IPS-18c (cell line): ENCODE measurements around the gene TMIE.
A peak's percentile ranks its signal among the peaks of the same experiment; 100 is the strongest.

Experiments used
- H3K4me3 ChIP-seq: 2 replicates; pipeline ENCODE4 v1.7.0; 2013; ENCODE audit warnings: low read depth, mild to moderate bottlenecking, low read length, moderate library complexity; ENCODE audit not compliant: insufficient read depth
- H3K9me3 ChIP-seq: one replicate; pipeline ENCODE4 v1.6.1; 2013; ENCODE audit warnings: mild to moderate bottlenecking, low read length, moderate library complexity; ENCODE audit not compliant: control insufficient read depth, insufficient read depth

Gene TMIE

GRCh38 chr3:46677411-46677726, 23.8 kb upstream of the TMIE start:
- H3K9me3 ChIP-seq = no peaks in the 10 kb centered on the region
- H3K4me3 ChIP-seq = no peak overlapping the region

- Histone ChIP-seq H3K4me3 (no peak overlapping the region), H3K9me3 (no peaks in the 10 kb centered on the region)
Measured at GRCh38 chr3:46678280-46678679, 22.9 kb upstream of the TMIE start.

DNA sequence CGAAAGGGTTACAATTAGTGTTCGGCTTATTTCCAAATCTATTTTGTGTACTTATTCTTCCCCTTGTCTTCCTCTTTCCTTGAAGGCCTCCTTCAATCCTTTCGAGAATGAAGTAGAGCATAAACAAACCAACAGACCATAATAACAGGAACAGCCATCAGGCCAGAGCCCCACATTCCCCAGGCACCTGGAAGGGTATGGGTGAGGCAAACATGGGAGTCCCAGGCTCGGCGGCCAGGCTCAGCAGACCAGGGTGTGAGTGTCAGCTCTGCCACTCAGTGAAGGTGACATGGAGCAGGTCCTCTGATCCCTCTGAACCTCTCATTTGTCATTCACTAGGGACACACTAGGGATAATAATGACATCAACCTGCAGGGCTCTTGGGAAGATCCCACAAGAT, 21.5 kb upstream of the TMIE start:
- Histone ChIP-seq H3K9me3 (no peaks in the 10 kb centered on the region), H3K4me3 (no peak overlapping the region)

DNA sequence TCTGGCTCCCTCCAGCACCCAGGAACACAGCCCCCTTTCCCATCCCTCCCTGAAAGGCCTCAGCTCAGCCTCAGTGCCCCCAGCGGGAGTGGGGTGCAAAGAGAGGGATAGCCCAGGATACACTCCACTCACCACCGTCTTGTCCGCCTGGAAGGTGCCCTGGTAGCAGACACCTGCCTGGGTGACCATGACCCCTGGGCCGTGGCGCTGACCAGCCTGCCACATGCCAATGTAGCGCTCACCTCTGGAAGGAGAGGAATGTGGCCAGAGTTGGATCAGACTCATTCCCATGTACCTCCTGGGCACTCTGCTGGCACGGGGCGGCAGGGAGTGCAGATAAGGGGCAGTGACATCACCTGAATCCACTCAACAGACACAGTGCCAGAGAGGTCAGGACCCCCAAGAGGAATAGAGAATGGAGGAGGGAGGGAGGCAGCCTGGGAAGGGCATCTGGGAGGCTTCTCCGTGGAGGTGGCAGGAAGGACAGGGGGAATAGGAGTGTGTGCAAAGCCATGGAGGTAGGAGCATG, 20.8 kb upstream of the TMIE start:
- H3K4me3 ChIP-seq = no peak overlapping the region
- no peaks in the 10 kb centered on the region for H3K9me3 ChIP-seq

- H3K9me3 ChIP-seq = no peaks in the 10 kb centered on the region
- no peak overlapping the region for H3K4me3 ChIP-seq
Measured at GRCh38 chr3:46681387-46681786, 19.8 kb upstream of the TMIE start.

DNA sequence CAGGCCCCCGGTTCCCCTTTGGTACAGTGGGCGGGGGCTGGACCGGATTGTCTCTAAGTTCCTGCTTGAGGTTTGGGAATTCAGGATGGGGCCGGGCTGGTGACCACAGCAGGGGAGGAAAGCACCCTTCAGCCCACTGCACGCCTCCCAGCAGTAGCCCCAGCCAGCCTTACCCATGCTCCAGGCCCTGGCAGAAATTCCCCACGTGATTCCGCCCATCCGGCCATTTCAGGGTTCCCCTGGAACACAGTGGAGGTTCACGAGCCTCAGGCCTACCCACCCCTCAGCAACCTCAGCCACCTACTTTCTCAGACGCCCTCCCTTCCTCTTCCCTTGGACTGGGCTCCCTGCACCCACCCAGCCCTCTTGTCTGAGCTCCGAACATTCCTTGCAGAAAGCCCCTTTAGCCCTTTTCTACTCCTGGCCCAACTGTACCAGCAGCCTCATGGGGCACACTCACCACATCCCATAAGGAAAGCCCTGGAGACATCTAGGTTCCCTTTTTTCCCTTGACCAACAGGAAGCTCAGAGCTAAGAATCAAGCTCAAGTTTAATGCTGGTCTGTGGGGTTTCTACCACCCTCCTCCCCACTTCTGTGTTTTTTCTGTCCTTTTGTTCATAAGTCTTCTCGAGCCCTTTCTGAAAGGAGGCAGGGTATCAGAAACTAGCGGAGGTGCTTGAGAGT, 19.2 kb upstream of the TMIE start:
- Histone ChIP-seq H3K4me3 (no peak overlapping the region), H3K9me3 (no peaks in the 10 kb centered on the region)

DNA sequence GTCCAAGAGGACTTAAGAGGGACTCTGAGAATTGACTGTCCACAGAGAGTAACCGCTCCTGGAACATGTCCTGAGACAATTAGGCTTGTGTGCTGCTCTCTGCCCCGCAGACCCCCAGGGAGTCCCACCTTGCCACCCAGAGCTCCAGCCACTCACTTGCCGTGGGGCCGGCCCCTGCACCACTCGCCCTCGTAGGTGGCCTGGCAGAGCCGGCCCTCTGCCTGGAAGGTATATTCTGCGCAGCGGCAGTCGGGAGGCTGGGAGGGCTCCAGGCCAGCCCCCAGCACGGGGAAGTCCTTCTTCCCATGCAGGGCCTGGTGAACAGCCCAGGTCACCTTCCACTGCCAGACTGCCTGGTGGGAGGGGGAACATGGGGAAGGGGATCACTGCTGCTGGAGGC, 18.2 kb upstream of the TMIE start:
- Histone ChIP-seq H3K4me3 (no peak overlapping the region), H3K9me3 (no peaks in the 10 kb centered on the region)

- Histone ChIP-seq H3K4me3 (no peak overlapping the region), H3K9me3 (no peaks in the 10 kb centered on the region)
Measured at GRCh38 chr3:46684891-46685290, 16.3 kb upstream of the TMIE start.

DNA sequence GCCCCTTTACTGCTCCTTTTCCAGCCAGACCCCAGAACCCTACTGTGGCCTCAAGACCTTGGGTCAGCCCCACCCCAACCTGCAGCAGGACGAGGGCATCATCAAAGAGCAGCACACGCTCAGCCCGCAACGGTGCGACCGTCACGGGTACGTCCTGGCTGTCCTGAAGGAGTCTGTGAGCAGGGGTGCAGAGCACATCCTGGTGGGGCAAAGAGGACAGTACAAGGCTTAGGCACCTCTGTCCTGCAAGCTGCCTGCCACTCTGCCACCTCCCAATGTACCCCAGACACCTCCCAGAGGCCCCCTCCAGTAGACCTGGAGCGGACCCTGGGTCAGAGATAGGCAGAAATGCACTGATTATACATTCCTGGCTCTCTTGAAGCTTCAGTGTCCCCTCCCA, 15.7 kb upstream of the TMIE start:
- Histone ChIP-seq H3K9me3 (no peaks in the 10 kb centered on the region), H3K4me3 (no peak overlapping the region)

DNA sequence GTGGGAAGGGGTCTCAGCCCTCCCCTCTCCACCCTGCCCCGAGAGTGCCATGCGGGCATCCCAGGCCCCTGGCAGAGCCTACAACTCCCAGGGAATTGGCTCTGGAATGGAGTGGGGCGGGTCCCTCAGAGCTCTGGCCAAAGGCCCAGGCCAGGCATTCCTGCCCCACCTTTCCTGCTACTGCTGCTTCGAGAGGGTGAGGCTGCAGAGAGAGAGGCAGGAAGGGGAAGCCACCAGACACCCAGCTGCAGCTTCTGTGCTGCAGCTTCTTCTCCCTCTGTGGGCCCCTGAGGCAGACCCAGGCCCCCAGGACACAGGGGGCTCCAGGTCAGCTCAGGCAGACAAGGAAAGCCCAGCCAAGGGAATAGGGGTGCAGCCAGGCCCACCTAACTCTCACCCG, 10.4 kb upstream of the TMIE start:
- no peak overlapping the region for H3K4me3 ChIP-seq

GRCh38 chr3:46692566-46692990, 8.6 kb upstream of the TMIE start:
- peak overlapping the region; percentile 72 for H3K4me3 ChIP-seq

More for the DNA sequence above, 10.4 kb upstream of the TMIE start:
- no peaks in the 10 kb centered on the region for H3K9me3 ChIP-seq

GRCh38 chr3:46693038-46693891, 7.9 kb upstream of the TMIE start, which contains the start of gene ALS2CL:
Gene ALS2CL (minus strand): TSS chr3:46693679. CDS start chr3:46689440, 4,239 bp downstream.
- peak within 1 kb of the TSS; percentile 72 for H3K4me3 ChIP-seq
- H3K9me3 ChIP-seq = no peaks in the 10 kb centered on the region

More at GRCh38 chr3:46692566-46692990, 8.6 kb upstream of the TMIE start:
- H3K9me3 ChIP-seq = no peaks in the 10 kb centered on the region

GRCh38 chr3:46693892-46694226, 7.3 kb upstream of the TMIE start:
- Histone ChIP-seq H3K9me3 (no peaks in the 10 kb centered on the region), H3K4me3 (peak overlapping the region; percentile 24; the same call in 1 of the 2 replicates)

- Histone ChIP-seq H3K9me3 (no peaks in the 10 kb centered on the region), H3K4me3 (no peak overlapping the region)
Measured at GRCh38 chr3:46694520-46694919, 6.7 kb upstream of the TMIE start.

DNA sequence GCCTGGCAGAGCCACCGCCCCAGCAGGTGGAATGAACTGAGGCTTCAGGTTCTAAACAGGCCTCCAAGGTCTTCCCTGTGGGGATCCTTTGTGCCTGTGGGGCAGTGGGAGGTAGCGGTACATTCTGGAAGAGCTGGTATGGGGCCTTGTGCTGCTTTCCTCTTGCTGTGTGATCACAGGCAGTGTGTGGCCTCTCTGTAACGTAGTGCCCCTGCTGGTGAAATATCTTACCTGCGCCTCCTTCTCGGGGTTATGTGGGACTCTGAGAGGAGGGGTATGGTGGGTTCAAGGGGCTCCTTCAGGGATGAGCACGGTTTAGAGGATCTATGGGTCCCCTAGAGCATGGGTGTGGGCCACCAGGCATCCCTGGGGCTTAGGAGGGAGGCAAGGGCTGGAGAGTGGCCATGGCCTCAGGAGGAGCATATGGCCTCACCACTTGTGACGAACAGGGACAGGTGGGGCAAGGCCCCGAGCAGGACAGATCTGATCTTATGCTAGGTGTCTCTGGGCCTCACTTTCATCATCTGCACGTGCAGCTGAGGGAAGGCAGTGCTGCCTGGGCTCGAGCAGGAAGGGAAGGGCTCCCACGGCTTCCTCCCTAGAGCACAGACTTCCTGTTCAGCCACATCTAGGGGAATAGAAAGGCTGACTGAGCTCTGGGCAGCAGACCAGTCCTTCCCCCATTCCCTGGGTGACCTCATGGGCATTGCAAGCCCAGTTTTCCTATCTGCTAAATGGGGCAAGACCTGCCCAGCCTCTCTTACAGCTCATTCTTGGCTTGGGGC, 5.8 kb upstream of the TMIE start:
- Histone ChIP-seq H3K9me3 (no peaks in the 10 kb centered on the region), H3K4me3 (no peak overlapping the region)

GRCh38 chr3:46695962-46696894, 5.0 kb upstream of the TMIE start:
- H3K9me3 ChIP-seq = no peaks in the 10 kb centered on the region
- H3K4me3 ChIP-seq = no peak overlapping the region
